HepG2 (cell line): Measurements from ENCODE around the gene TUBGCP5. TPM values are rescaled to one million over a fixed set of nuclear protein-coding genes. Genes with fewer than 3 reads are reported as not detected.
"Not testable (repeated sequence)": the region's sequence is repeated elsewhere in the genome, so short reads cannot be mapped to it uniquely, and the experiment has no call there.

Experiments used
- ATAC-seq: fragments of 200-7000 bp; cut with Tn5 transposase; 3 replicates; pipeline ENCODE4 v1.9.1; 2020; ENCODE audit warnings: mild to moderate bottlenecking, moderate library complexity
- BruUV-seq: library from RNA; stranded (reverse); fragments of 400-500 nt; replicated peaks from 2 replicates; lab custom pipeline; 2021; lab: Mats Ljungman, UMichigan
- CTCF ChIA-PET: fragments of 300-600 bp; formaldehyde crosslinking; extraction: SDS; loops from one replicate; lab custom pipeline; 2021; ENCODE audit warnings: low total read pairs, inconsistent platforms, low intra/inter-chr PET ratio; lab: Yijun Ruan, JAX
- POLR2A ChIA-PET: fragments of 350-600 bp; sonication (Branson Sonifier 250); formaldehyde crosslinking; loops from one replicate; lab custom pipeline; 2020; ENCODE audit warnings: antibody characterized with exemption, inconsistent platforms; lab: Yijun Ruan, JAX
- DNase-seq: peaks from one replicate; pipeline ENCODE4 v3.0.0-alpha.2; 2015; ENCODE audit warnings: low spot score
- FAIRE-seq: peaks from 3 replicates; lab custom pipeline; 2011; peaks lifted over from hg19 to GRCh38; lab: Jason Lieb, UNC
- H2AFZ ChIP-seq: one replicate; pipeline ENCODE4 v1.6.1; 2011; ENCODE audit warnings: low read length, inconsistent platforms
- H3K27ac ChIP-seq: fragments of 300-600 bp; 3 replicates; pipeline ENCODE4 v1.8.0; 2011; ENCODE audit warnings: mixed run types, mild to moderate bottlenecking, mixed read lengths, low read length, inconsistent platforms; ENCODE audit not compliant: insufficient read depth; ENCODE audit errors: extremely low read length
- H3K27me3 ChIP-seq, 2 experiments: fragments of 200-600 bp in 1 of 2; 2 replicates in 1 of 2; 3 replicates in 1 of 2; pipeline versions ENCODE4 v1.6.0 to v1.8.0; 2011; ENCODE audit warnings: low read length in 2 of 2, mild to moderate bottlenecking in 2 of 2, moderate library complexity in 2 of 2, inconsistent platforms in 1 of 2; ENCODE audit not compliant: insufficient read depth in 2 of 2, control insufficient read depth in 1 of 2
- H3K36me3 ChIP-seq, 2 experiments: fragments of 200-600 bp in 1 of 2; replicated peaks in 1 of 2; 2 replicates in 1 of 2; 3 replicates in 1 of 2; pipeline versions ENCODE4 v1.5.1 to v1.8.0; 2011; ENCODE audit warnings: low read length in 2 of 2, inconsistent platforms in 1 of 2; ENCODE audit not compliant: insufficient read depth in 2 of 2, control insufficient read depth in 1 of 2
- H3K4me1 ChIP-seq: 2 replicates; pipeline ENCODE4 v1.5.1; 2012; ENCODE audit warnings: low read length, inconsistent platforms; ENCODE audit not compliant: insufficient read depth
- H3K4me2 ChIP-seq: 2 replicates; pipeline ENCODE4 v1.6.0; 2011; ENCODE audit warnings: low read depth, low read length, inconsistent platforms
- H3K4me3 ChIP-seq, 3 experiments: fragments of 200-600 bp in 1 of 3; sonication (generic), shearing (Covaris generic) in 1 of 3; replicated peaks in 1 of 3; 2 replicates each; pipeline ENCODE4 v1.5.1; 2011 to 2016; ENCODE audit warnings: low read length in 3 of 3, inconsistent platforms in 2 of 3, low read depth in 2 of 3, mild to moderate bottlenecking in 2 of 3, control low read depth in 1 of 3, mixed read lengths in 1 of 3; ENCODE audit not compliant: insufficient read depth in 1 of 3
- H3K79me2 ChIP-seq: one replicate; pipeline ENCODE4 v1.6.1; 2011; ENCODE audit warnings: low read length, inconsistent platforms; ENCODE audit not compliant: insufficient read depth
- H3K9ac ChIP-seq: 2 replicates; pipeline ENCODE4 v1.6.0; 2011; ENCODE audit warnings: mild to moderate bottlenecking, low read depth, low read length, inconsistent platforms; ENCODE audit not compliant: insufficient read depth
- H3K9me3 ChIP-seq: 2 replicates; pipeline ENCODE4 v1.5.1; 2012; ENCODE audit warnings: mild to moderate bottlenecking, low read length
- H4K20me1 ChIP-seq: 2 replicates; pipeline ENCODE4 v1.6.0; 2011; ENCODE audit warnings: inconsistent platforms, mild to moderate bottlenecking, low read length, moderate library complexity; ENCODE audit not compliant: insufficient read depth
- CREM ChIP-seq, 2 experiments: sonication (generic) in 1 of 2; formaldehyde crosslinking in 1 of 2; IDR thresholded peaks; 2 replicates each; pipeline versions ENCODE4 v1.4.0 to v1.6.1; 2016 to 2020; ENCODE audit warnings: antibody characterized with exemption in 1 of 2, mild to moderate bottlenecking in 1 of 2, missing genetic modification reagents in 1 of 2
- JUNB ChIP-seq: sonication (generic); formaldehyde crosslinking; IDR thresholded peaks from 2 replicates; pipeline ENCODE4 v1.8.0; 2022; ENCODE audit warnings: missing genetic modification reagents, mild to moderate bottlenecking, borderline replicate concordance
- MXD3 ChIP-seq: IDR thresholded peaks from 2 replicates; pipeline ENCODE4 v1.6.1; 2016; ENCODE audit warnings: mild to moderate bottlenecking, missing biosample characterization, missing genetic modification reagents
- NAIF1 ChIP-seq: sonication (generic); formaldehyde crosslinking; IDR thresholded peaks from 2 replicates; pipeline ENCODE4 v1.5.0; 2020; ENCODE audit warnings: mild to moderate bottlenecking, missing genetic modification reagents, borderline replicate concordance
- RFX1 ChIP-seq: fragments of 450-650 bp; IDR thresholded peaks from 2 replicates; pipeline ENCODE4 v1.6.1; 2017
- ZBTB7B ChIP-seq: sonication (generic); formaldehyde crosslinking; IDR thresholded peaks from 2 replicates; pipeline ENCODE4 v1.4.0; 2020; ENCODE audit warnings: missing genetic modification reagents
- WGBS: methylation state at CpG from one replicate; pipeline ENCODE4 v1.1.6; 2017; ENCODE audit warnings: low lambda C conversion rate; 5-methylcytosine and 5-hydroxymethylcytosine counted together
- in situ Hi-C: cut with HindIII; loops from 2 replicates; pipeline ENCODE4 v1.10.0; 2017; ENCODE audit warnings: low pct_unique_long_range_greater_than_20kb; ENCODE audit not compliant: extremely low pct_ligation_motif_present
- intact Hi-C: fragments of 100-400 bp; cut with micrococcal nuclease; formaldehyde crosslinking; loops from one replicate; pipeline ENCODE4 v1.10.0; 2022; ENCODE audit not compliant: unreplicated experiment
- polyA plus RNA-seq, 8 experiments: library from polyadenylated mRNA; depleted of rRNA in 3 of 8; stranded (reverse) in 7 of 8; unstranded in 1 of 8; fragments of >200 nt; fragmentation: Illumina TruSeq in 4 of 8; extraction: Trizol in 4 of 8; gene quantifications; 2 replicates each; pipeline versions ENCODE4 v1.2.1 to v1.2.3, GENCODE V29; 2011 to 2016; ENCODE audit warnings: low read depth in 4 of 8, missing spikeins in 1 of 8, mixed read lengths in 1 of 8; ENCODE audit not compliant: insufficient read depth in 1 of 8
- total RNA-seq, 5 experiments: library from RNA; depleted of rRNA; stranded (reverse); fragments of >200 nt; fragmentation: Illumina TruSeq; extraction: Trizol; gene quantifications; 2 replicates each; pipeline ENCODE4 v1.2.3, GENCODE V29; 2016; ENCODE audit warnings: low read depth in 1 of 5

TUBGCP5 gene
- total and polyA plus RNA-seq, 2 of the 13 experiments (the other 11 are each of a cell fraction or from before 2014, with no cell fraction given) = 7.2 to 25.0 TPM

DNA sequence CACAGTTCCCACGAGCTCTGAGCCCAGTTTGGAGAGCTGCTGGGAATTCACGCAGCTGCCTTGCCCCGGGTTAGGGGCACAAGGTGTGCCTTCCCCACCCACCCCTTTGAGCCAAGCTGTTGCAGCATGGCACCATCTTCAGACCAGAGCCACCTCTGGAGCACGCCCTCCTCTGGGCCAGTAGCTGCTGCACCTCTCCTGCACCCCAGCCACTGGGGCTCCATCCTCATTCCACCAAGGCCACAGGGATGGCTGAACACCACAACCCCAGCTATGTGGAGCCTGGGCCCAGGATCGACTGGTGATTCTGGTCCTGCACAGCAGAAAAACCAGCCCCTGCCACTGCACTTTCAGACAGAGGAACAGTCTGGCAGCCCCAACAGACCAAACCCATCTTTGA lies 25.7 kb downstream of the TUBGCP5 start:
- POLR2A ChIA-PET = no interaction called here

GRCh38 chr15:23012616-23013015 lies 26.8 kb downstream of the TUBGCP5 start:
- WGBS = 99% methylated on average over 9 of the region's 9 CpGs
- H4K20me1 ChIP-seq, BruUV-seq, in situ Hi-C loops, intact Hi-C loops, H3K79me2 ChIP-seq, FAIRE-seq, ATAC-seq, H3K27me3 ChIP-seq, H3K4me3 ChIP-seq, H3K27ac ChIP-seq, CTCF ChIA-PET, H3K9ac ChIP-seq, H3K4me2 ChIP-seq, POLR2A ChIA-PET, H3K9me3 ChIP-seq, H3K4me1 ChIP-seq, H2AFZ ChIP-seq, DNase-seq: not testable (repeated sequence)
- peaks cover 13 to 56% of the 10 kb centered on the region in 2 experiments; a peak in 4 of 5 replicates for H3K36me3 ChIP-seq

More for the DNA sequence above, 25.7 kb downstream of the TUBGCP5 start:
- Histone ChIP-seq H3K27ac (no peak overlapping the region), H3K9me3 (no peaks in the 10 kb centered on the region), H3K79me2 (no peaks in the 10 kb centered on the region), H3K36me3 (peaks cover 11 to 51% of the 10 kb centered on the region in 2 experiments), H2AFZ (no peak overlapping the region), H3K4me1 (no peaks in the 10 kb centered on the region), H3K4me2 (no peak overlapping the region), H3K27me3 (no peaks in the 10 kb centered on the region), H3K4me3 (no peak overlapping the region), H3K9ac (no peak overlapping the region), H4K20me1 (no peaks in the 10 kb centered on the region)
- intact Hi-C loops = no loop called here
- CTCF ChIA-PET = no interaction called here
- DNase-seq (no peak), ATAC-seq (no peak; the same call in 1 of the 3 replicates), FAIRE-seq (no peak)
- BruUV-seq = no TSS peak
- in situ Hi-C loops = no loop called here
- TF ChIP-seq NAIF1 = no peak
- WGBS = 96% methylated on average over 3 of the region's 5 CpGs

DNA sequence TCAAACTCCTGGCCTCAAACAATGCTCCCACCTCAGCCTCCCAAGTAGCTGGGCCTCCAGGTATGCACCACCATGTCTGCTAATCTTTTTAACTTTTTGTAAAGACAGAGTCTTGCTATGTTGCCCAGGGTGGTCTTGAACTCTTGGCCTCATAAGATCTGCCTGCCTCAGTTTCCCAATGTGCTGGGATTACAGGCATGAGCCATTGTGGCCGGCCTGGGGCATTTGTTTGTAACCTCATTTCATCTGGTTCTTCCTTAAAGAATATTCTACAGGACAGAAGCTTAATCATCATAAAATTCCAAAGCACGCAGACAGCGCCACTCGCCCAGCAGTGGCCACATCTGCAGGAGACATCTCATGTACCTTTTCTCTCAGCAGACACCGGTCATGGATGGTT lies 35.6 kb downstream of the TUBGCP5 start:
- Histone ChIP-seq H4K20me1 (no peaks in the 10 kb centered on the region), H3K9ac (no peak overlapping the region), H3K4me3 (no peak overlapping the region), H3K79me2 (no peaks in the 10 kb centered on the region), H2AFZ (no peak overlapping the region), H3K27me3 (no peaks in the 10 kb centered on the region), H3K4me2 (no peak overlapping the region), H3K4me1 (no peaks in the 10 kb centered on the region), H3K27ac (no peak overlapping the region), H3K36me3 (peaks cover 20 to 61% of the 10 kb centered on the region in 2 experiments; a peak in 4 of 5 replicates), H3K9me3 (no peaks in the 10 kb centered on the region)
- CTCF ChIA-PET = no interaction called here
- no TSS peak for BruUV-seq
- ATAC-seq (no peak), FAIRE-seq (no peak), DNase-seq (no peak)
- intact Hi-C loops = no loop called here
- 96% methylated on average over 5 of the region's 5 CpGs for WGBS
- TF ChIP-seq RFX1 = no peak
- no peak for TF ChIP-seq JUNB (CRISPR knock-in tag)
- no peak for TF ChIP-seq MXD3 (CRISPR knock-in tag)
- TF ChIP-seq ZBTB7B = no peak
- no peak for TF ChIP-seq CREM (IDR thresholded peaks at IDR 0.05)
- TF ChIP-seq CREM (CRISPR knock-in tag; IDR thresholded peaks at IDR 0.05) = no peak
- POLR2A ChIA-PET = no interaction called here
- in situ Hi-C loops = no loop called here
